ENCODE measurements around the gene RBM39. TPM values are rescaled to one million over a fixed set of nuclear protein-coding genes. Genes with fewer than 3 reads are reported as not detected.
A peak's percentile ranks its signal among the peaks of the same experiment; 100 is the strongest.

The RBM39 gene
- total RNA-seq, 2 experiments from 2014 or later, result 333 to 358 TPM

DNA sequence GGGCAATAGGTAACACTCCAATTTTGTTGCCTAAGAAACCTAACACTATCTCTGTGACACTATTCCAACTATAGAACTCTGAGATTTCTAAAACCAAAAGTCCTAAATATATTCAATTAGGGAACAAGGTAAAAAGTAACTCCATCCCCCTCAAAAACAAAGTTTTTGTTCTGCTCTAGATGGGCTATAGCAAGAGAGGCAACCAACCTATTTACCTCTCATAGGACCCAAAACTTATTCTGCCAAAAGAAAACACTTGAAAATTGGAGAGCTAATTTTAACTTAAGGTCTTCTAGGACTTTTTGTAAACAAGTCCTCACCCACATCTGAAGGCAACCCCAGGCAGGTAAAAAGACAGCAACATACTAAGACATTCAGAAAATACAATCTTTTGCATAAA lies 7.7 kb downstream of the RBM39 start:
- Mint-ChIP-seq H3K27ac (no peak overlapping the region), H3K27me3 (ENCODE audit: low read depth) (no peaks in the 10 kb centered on the region), H3K4me3 (no peak overlapping the region), H3K4me1 (ENCODE audit: low read depth) (peaks cover 59% of the 10 kb centered on the region), H3K36me3 (ENCODE audit: low read depth) (peaks cover 70% of the 10 kb centered on the region), H3K9me3 (ENCODE audit: insufficient read depth) (no peaks in the 10 kb centered on the region)
- no peak for ATAC-seq
- ChIA-PET CTCF (interaction anchor here (1.2 kb wide), 1 partner anchor 220 kb away, joined by 3 read pairs; the partner anchor contains the start of gene SCAND1), POLR2A (interaction anchor here (0.6 to 3.6 kb wide), 7 partner anchors 7 to 34 kb away, joined by 3 to 16 read pairs (median 4); partner anchors contain the start of genes NFS1, RBM39 and ROMO1)
- DNase-seq, result no peak

DNA sequence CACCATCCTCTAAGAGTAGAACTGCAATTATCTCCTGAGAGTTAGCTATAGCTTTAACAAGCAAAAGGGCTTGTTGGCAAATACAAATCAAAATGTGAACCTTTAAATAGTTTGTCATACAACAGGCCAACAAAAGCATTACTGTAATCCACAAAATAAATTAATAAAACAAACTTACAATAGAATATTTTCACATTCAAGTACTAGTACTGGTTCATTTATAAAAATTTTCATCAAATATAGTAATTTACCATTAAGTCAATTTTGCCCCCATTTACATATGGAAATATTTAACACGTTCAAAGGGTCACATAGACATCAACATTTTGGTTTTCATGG lies 9.4 kb downstream of the RBM39 start:
- POLR2A ChIA-PET, result interaction anchor here (1.5 to 1.8 kb wide), 2 partner anchors 10 to 13 kb away, joined by 5 to 8 read pairs; partner anchors contain the start of gene RBM39
- Mint-ChIP-seq H3K9me3 (ENCODE audit: insufficient read depth) (no peaks in the 10 kb centered on the region), H3K27ac (peak overlapping the region; percentile 25), H3K27me3 (ENCODE audit: low read depth) (no peaks in the 10 kb centered on the region), H3K36me3 (ENCODE audit: low read depth) (peaks cover 65% of the 10 kb centered on the region), H3K4me3 (no peak overlapping the region), H3K4me1 (ENCODE audit: low read depth) (peaks cover 46% of the 10 kb centered on the region)
- CTCF ChIA-PET, result interaction anchor here (0.7 kb wide), 1 partner anchor 152 kb away, joined by 3 read pairs; no protein-coding TSS in a partner anchor
- DNase-seq, result no peak
- no peak for ATAC-seq

GRCh38 chr20:35731862-35732643 lies 10.0 kb downstream of the RBM39 start:
- no peak for ATAC-seq
- ChIA-PET POLR2A (interaction anchor here (1.1 to 2.1 kb wide), 4 partner anchors 8 to 13 kb away, joined by 4 to 12 read pairs (median 6); partner anchors contain the start of gene RBM39), CTCF (no interaction called here)
- H3K4me3 Mint-ChIP-seq, result no peak overlapping the region
- H3K4me1 Mint-ChIP-seq (ENCODE audit: low read depth), result peaks cover 46% of the 10 kb centered on the region
- H3K27ac Mint-ChIP-seq, result no peak overlapping the region
- H3K9me3 Mint-ChIP-seq (ENCODE audit: insufficient read depth), result no peaks in the 10 kb centered on the region
- no peak for DNase-seq
- peaks cover 65% of the 10 kb centered on the region for H3K36me3 Mint-ChIP-seq (ENCODE audit: low read depth)
- no peaks in the 10 kb centered on the region for H3K27me3 Mint-ChIP-seq (ENCODE audit: low read depth)

DNA sequence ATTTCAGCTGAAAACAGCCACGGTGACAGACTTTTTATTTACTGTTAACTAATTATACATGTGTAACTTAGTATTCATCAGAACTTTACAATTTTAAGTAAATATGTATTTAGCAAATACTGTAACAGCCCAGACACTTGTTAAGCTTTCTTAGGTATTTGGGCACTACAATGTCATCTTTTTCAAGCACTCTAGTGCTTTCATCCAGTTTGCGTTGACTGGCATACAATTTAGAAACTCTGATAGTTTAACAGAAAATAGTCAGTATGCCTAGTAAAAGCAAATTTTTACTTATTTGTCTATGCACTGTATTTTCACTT lies 10.6 kb downstream of the RBM39 start:
- no peak for DNase-seq
- H3K36me3 Mint-ChIP-seq (ENCODE audit: low read depth), result peaks cover 67% of the 10 kb centered on the region
- no peak for ATAC-seq
- CTCF ChIA-PET, result interaction anchor here (1.1 kb wide), 1 partner anchor 8 kb away, joined by 5 read pairs; no protein-coding TSS in a partner anchor
- POLR2A ChIA-PET, result interaction anchor here (1.1 to 2.1 kb wide), 2 partner anchors 8 to 10 kb away, joined by 4 to 12 read pairs; partner anchors contain the start of gene RBM39
- no peaks in the 10 kb centered on the region for H3K9me3 Mint-ChIP-seq (ENCODE audit: insufficient read depth)
- H3K27me3 Mint-ChIP-seq (ENCODE audit: low read depth), result no peaks in the 10 kb centered on the region
- H3K27ac Mint-ChIP-seq, result no peak overlapping the region
- peaks cover 48% of the 10 kb centered on the region for H3K4me1 Mint-ChIP-seq (ENCODE audit: low read depth)
- no peak overlapping the region for H3K4me3 Mint-ChIP-seq

- DNase-seq, result no peak
- CTCF ChIA-PET, result interaction anchor here (0.6 to 1.9 kb wide), 4 partner anchors 9 to 1293 kb away, joined by 4 to 5 read pairs (median 4); partner anchors contain the start of gene RBM39
- no peak for ATAC-seq
- H3K9me3 Mint-ChIP-seq (ENCODE audit: insufficient read depth), result no peaks in the 10 kb centered on the region
- no peaks in the 10 kb centered on the region for H3K27me3 Mint-ChIP-seq (ENCODE audit: low read depth)
- POLR2A ChIA-PET, result interaction anchor here (0.8 to 2.1 kb wide), 3 partner anchors 9 to 66 kb away, joined by 3 to 12 read pairs (median 4); partner anchors contain the start of genes CPNE1, RBM12 and RBM39
- peaks cover 45% of the 10 kb centered on the region for H3K4me1 Mint-ChIP-seq (ENCODE audit: low read depth)
- H3K27ac Mint-ChIP-seq, result no peak overlapping the region
- no peak overlapping the region for H3K4me3 Mint-ChIP-seq
- peaks cover 66% of the 10 kb centered on the region for H3K36me3 Mint-ChIP-seq (ENCODE audit: low read depth)
These were observed 11.2 kb downstream of the RBM39 start for GRCh38 chr20:35730583-35731468.

DNA sequence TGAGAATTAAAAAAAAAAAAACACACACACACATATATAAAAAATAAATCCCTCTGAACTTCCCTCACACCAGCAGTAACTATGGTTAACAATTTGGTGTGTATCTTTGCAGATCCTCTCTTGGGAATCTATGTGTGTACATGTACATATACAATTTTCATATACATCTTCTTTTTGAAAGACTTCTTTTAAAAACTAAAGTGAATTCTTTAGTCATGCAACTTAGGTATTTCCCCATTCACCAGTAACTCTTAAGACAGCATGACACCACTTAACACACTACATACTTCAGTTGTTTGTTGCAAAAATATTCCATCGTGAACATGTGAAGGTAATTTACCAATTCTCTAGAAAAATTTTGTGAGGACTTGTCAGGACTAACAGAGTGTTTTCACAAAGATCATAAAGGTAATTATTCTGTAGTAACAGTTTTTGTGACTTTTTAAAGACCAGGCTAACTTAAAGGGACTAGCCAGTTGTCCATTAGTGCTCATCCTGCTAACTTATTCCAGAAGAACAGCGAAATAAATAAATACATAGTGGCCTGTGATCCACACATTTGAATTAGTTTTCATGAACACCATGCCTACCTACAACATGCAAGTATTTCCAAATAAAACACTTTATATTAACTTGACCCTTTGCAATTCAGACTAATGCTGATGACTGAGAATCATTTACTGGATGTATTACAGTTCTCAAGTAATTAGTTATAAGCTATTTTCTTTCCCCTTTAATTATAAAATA lies 12.1 kb downstream of the RBM39 start:
- H3K9me3 Mint-ChIP-seq (ENCODE audit: insufficient read depth), result no peaks in the 10 kb centered on the region
- DNase-seq (no peak), ATAC-seq (no peak)
- H3K27me3 Mint-ChIP-seq (ENCODE audit: low read depth), result no peaks in the 10 kb centered on the region
- peaks cover 45% of the 10 kb centered on the region for H3K4me1 Mint-ChIP-seq (ENCODE audit: low read depth)
- H3K36me3 Mint-ChIP-seq (ENCODE audit: low read depth), result peaks cover 66% of the 10 kb centered on the region
- no peak overlapping the region for H3K4me3 Mint-ChIP-seq
- CTCF ChIA-PET, result interaction anchor here (0.6 to 1.9 kb wide), 6 partner anchors 9 to 1293 kb away, joined by 4 to 6 read pairs (median 4); partner anchors contain the start of gene RBM39
- no peak overlapping the region for H3K27ac Mint-ChIP-seq
- POLR2A ChIA-PET, result interaction anchor here (0.8 to 2.7 kb wide), 4 partner anchors 11 to 65 kb away, joined by 3 to 12 read pairs (median 8); partner anchors contain the start of genes CPNE1, RBM12 and RBM39

- no peak overlapping the region for H3K27ac Mint-ChIP-seq
- ATAC-seq, result no peak
- CTCF ChIA-PET, result interaction anchor here (1.0 to 1.9 kb wide), 4 partner anchors 10 to 155 kb away, joined by 4 to 6 read pairs (median 4); no protein-coding TSS in a partner anchor
- H3K36me3 Mint-ChIP-seq (ENCODE audit: low read depth), result peaks cover 70% of the 10 kb centered on the region
- POLR2A ChIA-PET, result interaction anchor here (0.6 to 3.2 kb wide), 9 partner anchors 8 to 1280 kb away, joined by 3 to 13 read pairs (median 4); no protein-coding TSS in a partner anchor
- no peaks in the 10 kb centered on the region for H3K9me3 Mint-ChIP-seq (ENCODE audit: insufficient read depth)
- no peaks in the 10 kb centered on the region for H3K27me3 Mint-ChIP-seq (ENCODE audit: low read depth)
- no peak for DNase-seq
- H3K4me3 Mint-ChIP-seq, result no peak overlapping the region
- H3K4me1 Mint-ChIP-seq (ENCODE audit: low read depth), result peaks cover 42% of the 10 kb centered on the region
These were observed 12.7 kb downstream of the RBM39 start for GRCh38 chr20:35729283-35729807.

- H3K4me3 Mint-ChIP-seq, result no peak overlapping the region
- ChIA-PET POLR2A (interaction anchor here (1.0 to 3.2 kb wide), 4 partner anchors 8 to 12 kb away, joined by 3 to 13 read pairs (median 6); no protein-coding TSS in a partner anchor), CTCF (no interaction called here)
- peaks cover 63% of the 10 kb centered on the region for H3K36me3 Mint-ChIP-seq (ENCODE audit: low read depth)
- H3K27me3 Mint-ChIP-seq (ENCODE audit: low read depth), result no peaks in the 10 kb centered on the region
- DNase-seq (no peak), ATAC-seq (no peak)
- no peaks in the 10 kb centered on the region for H3K9me3 Mint-ChIP-seq (ENCODE audit: insufficient read depth)
- peaks cover 30% of the 10 kb centered on the region for H3K4me1 Mint-ChIP-seq (ENCODE audit: low read depth)
- no peak overlapping the region for H3K27ac Mint-ChIP-seq
These were observed 15.0 kb downstream of the RBM39 start for GRCh38 chr20:35726842-35727711.

DNA sequence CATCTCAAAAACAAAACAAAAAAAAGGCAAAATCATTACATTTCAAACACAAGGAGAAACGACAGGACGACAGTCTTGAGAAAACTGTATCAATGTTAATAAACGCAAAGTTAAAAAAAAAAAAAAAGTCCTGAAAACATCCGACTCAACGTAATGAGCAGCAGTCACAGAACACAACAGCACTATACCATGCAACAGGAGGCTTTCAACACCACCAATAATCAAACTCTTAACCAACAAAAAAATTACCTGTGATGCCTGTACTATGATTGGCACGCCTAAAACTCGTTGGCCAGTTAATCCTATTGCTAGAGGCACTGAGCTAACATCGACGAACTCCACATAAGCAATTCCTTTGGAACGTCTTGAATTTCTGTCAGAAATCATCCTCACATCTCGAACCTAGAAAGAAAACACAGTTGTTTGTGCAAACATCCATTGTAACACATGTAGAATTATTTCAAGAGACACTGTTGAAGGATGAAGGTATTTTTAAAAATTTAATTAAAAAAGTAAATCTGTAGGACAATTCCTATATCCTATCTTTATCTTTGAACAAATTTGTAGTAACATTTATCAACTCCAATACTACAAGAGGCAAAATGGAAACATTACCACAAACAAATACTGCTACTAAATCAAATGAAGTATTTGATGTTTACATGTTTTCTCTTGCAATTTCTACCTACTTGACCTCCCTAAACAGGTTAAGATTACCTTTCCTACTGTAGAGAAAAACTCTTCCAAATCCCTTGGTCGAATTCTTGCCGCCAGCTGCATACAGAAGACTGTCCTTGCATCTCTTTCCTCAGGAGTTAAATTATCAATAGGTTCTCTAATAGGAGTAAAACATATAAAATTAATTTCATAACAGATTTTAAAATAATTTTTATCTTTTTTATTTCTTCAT lies 17.5 kb downstream of the RBM39 start:
- H3K9me3 Mint-ChIP-seq (ENCODE audit: insufficient read depth), result no peaks in the 10 kb centered on the region
- no peak overlapping the region for H3K4me3 Mint-ChIP-seq
- ATAC-seq, result no peak
- H3K4me1 Mint-ChIP-seq (ENCODE audit: low read depth), result peaks cover 31% of the 10 kb centered on the region
- no peaks in the 10 kb centered on the region for H3K27me3 Mint-ChIP-seq (ENCODE audit: low read depth)
- ChIA-PET POLR2A (interaction anchor here (0.6 kb wide), 1 partner anchor 219 kb away, joined by 3 read pairs; no protein-coding TSS in a partner anchor), CTCF (interaction anchor here (1.3 to 1.4 kb wide), 2 partner anchors 10 to 11 kb away, joined by 3 to 4 read pairs; no protein-coding TSS in a partner anchor)
- DNase-seq, result no peak
- no peak overlapping the region for H3K27ac Mint-ChIP-seq
- H3K36me3 Mint-ChIP-seq (ENCODE audit: low read depth), result peaks cover 71% of the 10 kb centered on the region
